GM12892 (cell line): ENCODE measurements around the gene VWA1.
"Not testable (repeated sequence)": the region's sequence is repeated elsewhere in the genome, so short reads cannot be mapped to it uniquely, and the experiment has no call there.

ENCODE experiments used
- DNase-seq: peaks from one replicate; pipeline ENCODE4 v3.0.0; 2011; ENCODE audit not compliant: insufficient read length
- FAIRE-seq: peaks from 2 replicates; lab custom pipeline; 2011; peaks lifted over from hg19 to GRCh38; lab: Jason Lieb, UNC
- POLR2A ChIP-seq: IDR thresholded peaks from 2 replicates; pipeline ENCODE4 v1.6.1; 2011; ENCODE audit warnings: low read depth, low read length, control low read depth
- POLR2AphosphoS5 ChIP-seq: IDR thresholded peaks from 2 replicates; pipeline ENCODE4 v1.6.1; 2011; ENCODE audit warnings: low read depth, low read length, control low read depth
- TAF1 ChIP-seq: IDR thresholded peaks from 2 replicates; pipeline ENCODE4 v1.6.1; 2011; ENCODE audit warnings: low read depth, mild to moderate bottlenecking, control low read depth, low read length, borderline replicate concordance

Gene VWA1

GRCh38 chr1:1479547-1480487 lies 44.3 kb downstream of the VWA1 start:
- FAIRE-seq: no peak
- DNase-seq: no peak
- TF ChIP-seq TAF1: no peak
- peak; percentile 44; the same call in 1 of the 2 replicates for TF ChIP-seq POLR2AphosphoS5
- TF ChIP-seq POLR2A: no peak

- FAIRE-seq, DNase-seq: not testable (repeated sequence)
Observed at GRCh38 chr1:1480488-1480867, 45.0 kb downstream of the VWA1 start.

GRCh38 chr1:1481811-1482210 lies 46.3 kb downstream of the VWA1 start:
- DNase-seq: not testable (repeated sequence)

GRCh38 chr1:1482856-1483255 lies 47.4 kb downstream of the VWA1 start:
- DNase-seq (no peak), FAIRE-seq (no peak)
- no peak for TF ChIP-seq TAF1
- TF ChIP-seq POLR2A: no peak
- TF ChIP-seq POLR2AphosphoS5: no peak

More at GRCh38 chr1:1481811-1482210, 46.3 kb downstream of the VWA1 start:
- FAIRE-seq: not testable (repeated sequence)

- FAIRE-seq (no peak), DNase-seq (no peak)
- TF ChIP-seq POLR2AphosphoS5 (peak; percentile 48; the same call in 1 of the 2 replicates), POLR2A (no peak)
Observed at GRCh38 chr1:1483714-1484113, 48.2 kb downstream of the VWA1 start.

GRCh38 chr1:1484976-1485750 lies 49.7 kb downstream of the VWA1 start:
- FAIRE-seq, DNase-seq: not testable (repeated sequence)

- DNase-seq, FAIRE-seq: not testable (repeated sequence)
Observed at GRCh38 chr1:1485755-1486317, 50.3 kb downstream of the VWA1 start.

- DNase-seq: no peak
- FAIRE-seq: no peak
- TF ChIP-seq POLR2AphosphoS5: no peak
- no peak for TF ChIP-seq POLR2A
Observed at GRCh38 chr1:1487701-1488100, 52.2 kb downstream of the VWA1 start.

- no peak for DNase-seq
- no peak for FAIRE-seq
- TF ChIP-seq POLR2A (no peak), TAF1 (no peak), POLR2AphosphoS5 (no peak)
Observed at GRCh38 chr1:1489231-1489630, 53.7 kb downstream of the VWA1 start.

GRCh38 chr1:1489861-1490260 lies 54.4 kb downstream of the VWA1 start:
- DNase-seq (no peak), FAIRE-seq (no peak)
- TF ChIP-seq TAF1 (no peak), POLR2AphosphoS5 (no peak), POLR2A (no peak)

- TF ChIP-seq POLR2AphosphoS5: no peak
- no peak for TF ChIP-seq POLR2A
- no peak for TF ChIP-seq TAF1
- FAIRE-seq (no peak), DNase-seq (no peak)
Observed at GRCh38 chr1:1490633-1491230, 55.2 kb downstream of the VWA1 start.

GRCh38 chr1:1491601-1492000 lies 56.1 kb downstream of the VWA1 start:
- FAIRE-seq: no peak
- no peak for DNase-seq
- TF ChIP-seq POLR2AphosphoS5: no peak
- TF ChIP-seq POLR2A: no peak
- no peak for TF ChIP-seq TAF1
